Measurements from ENCODE around the gene TATDN2. TPM values are rescaled to one million over a fixed set of nuclear protein-coding genes. Genes with fewer than 3 reads are reported as not detected.
"Not testable (repeated sequence)": the region's sequence is repeated elsewhere in the genome, so short reads cannot be mapped to it uniquely, and the experiment has no call there.

TATDN2 gene
- total RNA-seq, 4 donors from 2014 or later = 22.7 to 59.7 (median 28.2) TPM

DNA sequence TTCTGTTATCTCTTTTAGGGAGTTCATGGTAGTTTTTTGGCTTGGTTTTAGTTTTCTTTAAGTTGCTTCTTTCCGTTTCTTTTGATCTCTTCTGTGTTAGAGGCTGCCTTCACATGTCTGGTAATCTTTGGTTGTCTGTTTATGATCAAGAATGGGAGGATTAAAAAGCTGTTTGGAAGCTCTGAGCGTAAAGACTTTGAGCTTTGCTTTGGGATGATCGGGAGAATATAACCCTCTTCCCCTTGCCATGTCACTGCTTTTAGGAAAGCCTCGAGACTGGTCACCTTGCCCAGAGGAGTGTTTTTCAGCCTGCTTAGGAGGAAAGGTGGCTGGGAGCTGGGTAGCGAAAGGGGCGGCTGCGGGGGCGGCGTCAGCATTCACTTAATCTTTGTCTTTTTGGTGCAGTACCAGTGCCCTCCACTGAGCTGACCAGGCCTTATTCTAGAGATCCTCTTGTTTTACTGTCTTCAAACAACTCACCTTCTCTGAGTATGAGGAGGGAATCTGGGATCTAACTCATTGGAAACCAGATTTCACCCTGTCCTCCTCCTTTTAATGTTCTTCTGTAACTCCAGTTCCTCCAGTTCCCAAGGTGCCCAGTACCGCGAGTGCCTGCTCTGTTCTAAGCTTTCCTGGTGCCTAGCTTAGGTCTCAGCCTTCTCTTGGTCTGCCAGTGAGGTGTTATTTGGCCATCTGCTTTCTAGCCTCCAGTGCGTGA lies 15.5 kb downstream of the TATDN2 start:
- H3K4me3 ChIP-seq = no peak overlapping the region

DNA sequence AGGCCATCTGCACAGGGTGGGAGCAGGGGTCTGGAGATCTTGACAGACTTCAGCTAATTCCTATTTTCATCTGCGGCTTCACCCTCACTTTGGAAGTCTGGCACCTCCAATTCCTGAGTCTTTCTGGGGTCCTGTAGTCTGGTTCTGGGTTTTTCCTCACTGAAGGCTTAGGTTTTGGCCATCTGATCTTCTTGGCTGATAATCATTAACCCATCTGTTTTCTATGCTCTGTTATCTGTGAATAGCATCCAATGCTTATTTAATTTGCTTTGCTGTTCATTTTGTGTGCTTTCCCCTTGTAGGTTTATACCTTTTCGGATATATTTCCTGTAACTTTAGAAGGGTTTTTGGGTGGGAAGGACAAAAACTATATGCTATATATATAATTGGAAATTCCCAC lies 17.6 kb downstream of the TATDN2 start:
- 78 to 90% methylated on average over 1 to 2 of the region's 2 CpGs for WGBS, 2 donors (ENCODE audit: low coverage in 1 of 2)
- in situ Hi-C loops (cut with MboI; ENCODE audit: low pct_ligation_motif_present in 1 of 4, low pct_unique_long_range_greater_than_20kb in 1 of 4, low sequenced_read_pairs in 3 of 4) = no loop called here
- TF ChIP-seq EP300 (IDR thresholded peaks at IDR 0.05; ENCODE audit: low read depth) (no peak), POLR2A (IDR thresholded peaks at IDR 0.05) (no peak), POLR2AphosphoS5 (IDR thresholded peaks at IDR 0.05) (no peak)
- TF ChIP-seq, protein P1, sequence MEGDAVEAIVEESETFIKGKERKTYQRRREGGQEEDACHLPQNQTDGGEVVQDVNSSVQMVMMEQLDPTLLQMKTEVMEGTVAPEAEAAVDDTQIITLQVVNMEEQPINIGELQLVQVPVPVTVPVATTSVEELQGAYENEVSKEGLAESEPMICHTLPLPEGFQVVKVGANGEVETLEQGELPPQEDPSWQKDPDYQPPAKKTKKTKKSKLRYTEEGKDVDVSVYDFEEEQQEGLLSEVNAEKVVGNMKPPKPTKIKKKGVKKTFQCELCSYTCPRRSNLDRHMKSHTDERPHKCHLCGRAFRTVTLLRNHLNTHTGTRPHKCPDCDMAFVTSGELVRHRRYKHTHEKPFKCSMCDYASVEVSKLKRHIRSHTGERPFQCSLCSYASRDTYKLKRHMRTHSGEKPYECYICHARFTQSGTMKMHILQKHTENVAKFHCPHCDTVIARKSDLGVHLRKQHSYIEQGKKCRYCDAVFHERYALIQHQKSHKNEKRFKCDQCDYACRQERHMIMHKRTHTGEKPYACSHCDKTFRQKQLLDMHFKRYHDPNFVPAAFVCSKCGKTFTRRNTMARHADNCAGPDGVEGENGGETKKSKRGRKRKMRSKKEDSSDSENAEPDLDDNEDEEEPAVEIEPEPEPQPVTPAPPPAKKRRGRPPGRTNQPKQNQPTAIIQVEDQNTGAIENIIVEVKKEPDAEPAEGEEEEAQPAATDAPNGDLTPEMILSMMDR (IDR thresholded peaks at IDR 0.05) = no peak
- Histone ChIP-seq H3K27ac (no peak overlapping the region), H3K4me1 (peaks cover 0 to 20% (median 6%) of the 10 kb centered on the region in 4 donors), H3K9me3 (no peaks in the 10 kb centered on the region), H3K36me3 (peaks cover 0 to 22% (median 11%) of the 10 kb centered on the region in 4 donors), H3K4me3 (no peak overlapping the region), H3K27me3 (no peaks in the 10 kb centered on the region)
- intact Hi-C loops (cut with DNase I; ENCODE audit: low total_unique reads) = no loop called here
- no peak for DNase-seq

More for the DNA sequence above, 15.5 kb downstream of the TATDN2 start:
- in situ Hi-C loops (cut with MboI; ENCODE audit: low pct_ligation_motif_present in 1 of 4, low pct_unique_long_range_greater_than_20kb in 1 of 4, low sequenced_read_pairs in 3 of 4) = no loop called here
- H3K36me3 ChIP-seq = peaks cover 0 to 22% (median 8%) of the 10 kb centered on the region in 4 donors
- intact Hi-C loops (cut with DNase I; ENCODE audit: low total_unique reads) = no loop called here
- 62% methylated on average over 8 to 12 of the region's 12 CpGs for whole genome bisulfite sequencing, 2 donors (ENCODE audit: low coverage in 1 of 2)
- H3K27ac ChIP-seq = peak overlapping the region in 3 of 4 donors; percentile 4 to 39 (median 19)
- H3K4me1 ChIP-seq = peaks cover 0 to 20% (median 6%) of the 10 kb centered on the region in 4 donors
- peak; percentile 24 for DNase-seq
- H3K27me3 ChIP-seq = no peaks in the 10 kb centered on the region
- TF ChIP-seq, protein P1 (IDR thresholded peaks at IDR 0.05) = peak; percentile 32 to 53 (median 45)
- no peak for TF ChIP-seq EP300 (IDR thresholded peaks at IDR 0.05; ENCODE audit: low read depth)
- no peaks in the 10 kb centered on the region for H3K9me3 ChIP-seq

DNA sequence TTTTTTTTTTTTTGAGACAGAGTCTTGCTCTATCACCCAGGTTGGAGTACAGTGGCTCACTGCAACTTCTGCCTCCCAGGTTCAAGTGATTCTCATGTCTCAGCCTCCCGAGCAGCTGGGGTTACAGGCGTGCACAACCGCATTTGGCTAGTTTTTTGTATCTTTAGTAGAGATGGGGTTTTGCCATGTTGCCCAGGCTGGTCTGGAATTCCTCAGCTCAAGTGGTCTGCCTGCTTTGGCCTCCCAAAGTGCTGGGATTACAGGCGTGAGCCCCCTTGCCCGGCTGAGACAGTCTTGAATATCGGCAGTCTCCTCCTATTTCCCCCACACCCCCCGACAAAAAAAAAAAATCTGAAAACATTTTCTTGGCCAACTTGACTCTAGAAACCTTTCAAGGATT lies 18.7 kb downstream of the TATDN2 start:
- peaks cover 0 to 32% (median 15%) of the 10 kb centered on the region in 4 donors for H3K36me3 ChIP-seq
- H3K27me3 ChIP-seq; in situ Hi-C loops (cut with MboI; ENCODE audit: low pct_ligation_motif_present in 1 of 4, low pct_unique_long_range_greater_than_20kb in 1 of 4, low sequenced_read_pairs in 3 of 4); DNase-seq; H3K27ac ChIP-seq; H3K9me3 ChIP-seq; intact Hi-C loops (cut with DNase I; ENCODE audit: low total_unique reads); H3K4me3 ChIP-seq: not testable (repeated sequence)
- peaks cover 0 to 20% (median 6%) of the 10 kb centered on the region in 4 donors for H3K4me1 ChIP-seq
- WGBS, 2 donors (ENCODE audit: low coverage in 1 of 2) = 83 to 88% methylated on average over 4 to 7 of the region's 7 CpGs

DNA sequence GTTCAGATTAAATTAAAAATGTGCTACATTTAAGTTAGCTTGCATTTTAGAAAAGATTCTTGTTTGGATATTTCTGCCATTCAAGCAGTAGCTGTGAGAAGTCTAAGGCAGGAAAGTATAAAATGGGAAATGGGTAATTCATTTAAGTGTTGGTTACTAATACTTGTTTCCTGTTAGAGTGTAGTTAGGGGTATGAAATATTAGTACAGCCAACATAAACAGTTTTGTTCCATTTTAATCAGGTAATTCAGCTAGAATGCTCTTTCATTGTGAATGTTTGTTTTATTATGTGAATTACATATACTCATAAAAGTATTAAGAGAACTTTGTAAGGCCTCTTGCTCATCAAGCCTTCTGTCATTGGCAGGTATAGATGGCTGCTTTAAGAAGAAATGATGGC lies 19.9 kb downstream of the TATDN2 start:
- DNase-seq = no peak
- H3K4me1 ChIP-seq = peaks cover 0 to 26% (median 5%) of the 10 kb centered on the region in 4 donors
- in situ Hi-C loops (cut with MboI; ENCODE audit: low pct_ligation_motif_present in 1 of 4, low pct_unique_long_range_greater_than_20kb in 1 of 4, low sequenced_read_pairs in 3 of 4) = no loop called here
- H3K9me3 ChIP-seq = no peaks in the 10 kb centered on the region
- intact Hi-C loops (cut with DNase I; ENCODE audit: low total_unique reads) = no loop called here
- peaks cover 0 to 39% (median 16%) of the 10 kb centered on the region in 4 donors for H3K36me3 ChIP-seq
- no peak overlapping the region for H3K4me3 ChIP-seq
- TF ChIP-seq POLR2A (IDR thresholded peaks at IDR 0.05) (no peak), EP300 (IDR thresholded peaks at IDR 0.05; ENCODE audit: low read depth) (no peak), POLR2AphosphoS5 (IDR thresholded peaks at IDR 0.05) (no peak)
- TF ChIP-seq, protein P1 (IDR thresholded peaks at IDR 0.05) = no peak
- no peak overlapping the region for H3K27ac ChIP-seq
- H3K27me3 ChIP-seq = no peaks in the 10 kb centered on the region

Measured in transverse colon (tissue), 4 donors.